Lung microvascular endothelial cell (primary cell): ENCODE results near the gene KCNQ1. TPM values are rescaled to one million over a fixed set of nuclear protein-coding genes. Genes with fewer than 3 reads are reported as not detected.
A peak's percentile ranks its signal among the peaks of the same experiment; 100 is the strongest.

Experiments
- DNase-seq, 2 donors: peaks; one replicate each; pipeline versions ENCODE4 v3.0.0 to v3.0.0-alpha.2; 2010; ENCODE audit warnings: low read depth in 2 of 2
- total RNA-seq: library from RNA; depleted of rRNA; stranded (reverse); fragments of >200 nt; gene quantifications from 2 replicates; pipeline ENCODE4 v1.2.1, GENCODE V29; 2014

Gene KCNQ1
- total RNA-seq, 1 donor from 2014 or later = not detected

- DNase-seq = no peak
Observed at GRCh38 chr11:2849994-2850770, 405.4 kb downstream of the KCNQ1 start.

- DNase-seq = no peak
Observed at GRCh38 chr11:2853401-2853800, 408.6 kb downstream of the KCNQ1 start.

- no peak for DNase-seq
Observed at GRCh38 chr11:2853997-2854560, 409.3 kb downstream of the KCNQ1 start.

- DNase-seq = no peak
Observed at GRCh38 chr11:2855162-2855561, 410.4 kb downstream of the KCNQ1 start.

GRCh38 chr11:2857276-2857675 is 412.5 kb downstream of the KCNQ1 start:
- DNase-seq = no peak

- no peak for DNase-seq
Observed at GRCh38 chr11:2857918-2858317, 413.1 kb downstream of the KCNQ1 start.

- no peak for DNase-seq
Observed at GRCh38 chr11:2858995-2859698, 414.3 kb downstream of the KCNQ1 start.

- no peak for DNase-seq
Observed at GRCh38 chr11:2859699-2860037, 414.9 kb downstream of the KCNQ1 start.

- no peak for DNase-seq
Observed at GRCh38 chr11:2860636-2861035, 415.8 kb downstream of the KCNQ1 start.

- no peak for DNase-seq
Observed at GRCh38 chr11:2862395-2863275, 417.8 kb downstream of the KCNQ1 start.

- no peak for DNase-seq
Observed at GRCh38 chr11:2863276-2863618, 418.4 kb downstream of the KCNQ1 start.

- DNase-seq = no peak
Observed at GRCh38 chr11:2864901-2865300, 420.1 kb downstream of the KCNQ1 start.

GRCh38 chr11:2865922-2866577 is 421.2 kb downstream of the KCNQ1 start:
- DNase-seq = no peak

- DNase-seq = no peak
Observed at GRCh38 chr11:2867142-2867541, 422.3 kb downstream of the KCNQ1 start.

- DNase-seq = peak in 1 of 2 donors; percentile 44
Observed at GRCh38 chr11:2867722-2868505, 423.1 kb downstream of the KCNQ1 start.

GRCh38 chr11:2868506-2869133 is 423.8 kb downstream of the KCNQ1 start:
- DNase-seq = no peak

GRCh38 chr11:2869134-2869526 is 424.3 kb downstream of the KCNQ1 start:
- no peak for DNase-seq

- no peak for DNase-seq
Observed at GRCh38 chr11:2869561-2870427, 425.0 kb downstream of the KCNQ1 start.

GRCh38 chr11:2870460-2870859 is 425.7 kb downstream of the KCNQ1 start:
- no peak for DNase-seq
